GM23248 (cell line): ENCODE measurements around the gene VWA1. TPM values are rescaled to one million over a fixed set of nuclear protein-coding genes. Genes with fewer than 3 reads are reported as not detected.

Experiments used
- DNase-seq: peaks from one replicate; pipeline ENCODE4 v3.0.0-alpha.2; 2015
- H2AFZ ChIP-seq: fragments of 200-600 bp; sonication (generic); 2 replicates; pipeline ENCODE4 v1.6.1; 2016; ENCODE audit warnings: antibody characterized with exemption
- H3F3A ChIP-seq: fragments of 200-600 bp; sonication (generic); 2 replicates; pipeline ENCODE4 v1.6.1; 2016; ENCODE audit warnings: mild to moderate bottlenecking, antibody characterized with exemption, mixed run types; ENCODE audit not compliant: insufficient read depth
- H3K27ac ChIP-seq: fragments of 200-600 bp; sonication (generic); 2 replicates; pipeline ENCODE4 v1.5.1; 2016; ENCODE audit warnings: mild to moderate bottlenecking
- H3K27me3 ChIP-seq: fragments of 200-600 bp; sonication (generic); replicated peaks from 2 replicates; pipeline ENCODE4 v1.6.1; 2016; ENCODE audit warnings: mild to moderate bottlenecking; ENCODE audit not compliant: insufficient read depth
- H3K36me3 ChIP-seq: fragments of 200-600 bp; sonication (generic); 2 replicates; pipeline ENCODE4 v1.6.1; 2016; ENCODE audit warnings: low read depth, mild to moderate bottlenecking
- H3K4me1 ChIP-seq: fragments of 200-600 bp; sonication (generic); 2 replicates; pipeline ENCODE4 v1.6.1; 2016; ENCODE audit warnings: mild to moderate bottlenecking; ENCODE audit not compliant: insufficient read depth
- H3K4me2 ChIP-seq: fragments of 200-600 bp; sonication (generic); one replicate; pipeline ENCODE4 v1.6.1; 2016; ENCODE audit warnings: mild to moderate bottlenecking; ENCODE audit not compliant: unreplicated experiment
- H3K4me3 ChIP-seq: fragments of 200-600 bp; sonication (generic); 2 replicates; pipeline ENCODE4 v1.5.1; 2016; ENCODE audit warnings: mild to moderate bottlenecking
- H3K79me2 ChIP-seq: fragments of 200-600 bp; sonication (generic); 2 replicates; pipeline ENCODE4 v1.6.1; 2016; ENCODE audit warnings: mild to moderate bottlenecking; ENCODE audit not compliant: insufficient read depth
- H3K9ac ChIP-seq: fragments of 200-600 bp; sonication (generic); 2 replicates; pipeline ENCODE4 v1.6.1; 2016; ENCODE audit warnings: mild to moderate bottlenecking
- H3K9me2 ChIP-seq: fragments of 200-600 bp; sonication (generic); 2 replicates; pipeline ENCODE4 v1.6.1; 2016; ENCODE audit warnings: mixed run types, mild to moderate bottlenecking, moderate library complexity; ENCODE audit not compliant: insufficient read depth
- H3K9me3 ChIP-seq: fragments of 200-600 bp; sonication (generic); one replicate; pipeline ENCODE4 v1.6.1; 2017; ENCODE audit warnings: low read depth
- H4K20me1 ChIP-seq: fragments of 200-600 bp; sonication (generic); 2 replicates; pipeline ENCODE4 v1.6.0; 2016; ENCODE audit not compliant: insufficient read depth
- EZH2 ChIP-seq: fragments of 200-600 bp; sonication (generic); IDR thresholded peaks from 2 replicates; pipeline ENCODE4 v1.6.1; 2018; ENCODE audit warnings: antibody characterized with exemption, mild to moderate bottlenecking; ENCODE audit not compliant: insufficient read depth, poor library complexity, severe bottlenecking
- EZH2phosphoT487 ChIP-seq: fragments of 200-600 bp; sonication (generic); IDR thresholded peaks from 2 replicates; pipeline ENCODE4 v1.6.1; 2018; ENCODE audit warnings: antibody characterized with exemption, moderate library complexity, mild to moderate bottlenecking, low read depth; ENCODE audit not compliant: insufficient read depth
- WGBS, 2 experiments: methylation state at CpG; one replicate each; pipeline ENCODE4 v1.1.6; 2015 to 2017; ENCODE audit warnings: low lambda C conversion rate in 2 of 2, low coverage in 1 of 2; ENCODE audit errors: missing lambda C conversion rate in 2 of 2; 5-methylcytosine and 5-hydroxymethylcytosine counted together
- in situ Hi-C: fragments of 300-500 bp; cut with MboI; formaldehyde crosslinking; loops from 2 replicates; pipeline ENCODE4 v1.15.0; 2020
- polyA plus RNA-seq: library from polyadenylated mRNA; unstranded; fragments of >200 nt; fragmentation: Nextera tagmentation; extraction: Ambion mirVana; gene quantifications from 2 replicates; pipeline ENCODE4 v1.2.1, GENCODE V29; 2016
- total RNA-seq: library from RNA; depleted of rRNA; stranded (reverse); fragments of >200 nt; shearing (Covaris generic); gene quantifications from 2 replicates; pipeline ENCODE4 v1.2.3, GENCODE V29; 2014

The VWA1 gene
- total and polyA plus RNA-seq, 2 experiments from 2014 or later, result 1.3 to 1.4 TPM

GRCh38 chr1:1429671-1430073 is 5.8 kb upstream of the VWA1 start:
- Histone ChIP-seq H3F3A (0 out of 2 replicates have a peak, but pooled peaks cover 7% of the 10 kb centered on the region), H3K27me3 (no peaks in the 10 kb centered on the region), H3K79me2 (no peaks in the 10 kb centered on the region), H3K4me2 (no peak overlapping the region), H3K9ac (no peak overlapping the region), H4K20me1 (no peaks in the 10 kb centered on the region), H3K4me3 (no peak overlapping the region), H3K27ac (no peak overlapping the region), H3K9me3 (no peaks in the 10 kb centered on the region), H3K36me3 (no peaks in the 10 kb centered on the region), H3K9me2 (no peaks in the 10 kb centered on the region), H2AFZ (no peak overlapping the region), H3K4me1 (no peaks in the 10 kb centered on the region)
- 74% methylated on average over 6 of the region's 6 CpGs for WGBS, 2 experiments
- no peak for TF ChIP-seq EZH2phosphoT487
- TF ChIP-seq EZH2, result no peak
- in situ Hi-C loops, result no loop called here
- DNase-seq, result no peak

- TF ChIP-seq EZH2phosphoT487, result no peak
- no peak for TF ChIP-seq EZH2
- Histone ChIP-seq H3K27ac (no peak overlapping the region), H3K4me1 (no peaks in the 10 kb centered on the region), H3K79me2 (no peaks in the 10 kb centered on the region), H3K4me3 (no peak overlapping the region), H3K4me2 (no peak overlapping the region), H3K27me3 (no peaks in the 10 kb centered on the region), H3K36me3 (no peaks in the 10 kb centered on the region), H3K9me3 (no peaks in the 10 kb centered on the region), H3K9me2 (no peaks in the 10 kb centered on the region), H3K9ac (no peak overlapping the region), H3F3A (0 out of 2 replicates have a peak, but pooled peaks cover 7% of the 10 kb centered on the region), H4K20me1 (no peaks in the 10 kb centered on the region), H2AFZ (no peak overlapping the region)
- in situ Hi-C loops, result no loop called here
- DNase-seq, result peak; percentile 27
- WGBS, 2 experiments, result 45 to 52% methylated on average over 31 to 35 of the region's 35 CpGs
Observed at GRCh38 chr1:1430114-1430982, 5.1 kb upstream of the VWA1 start.

GRCh38 chr1:1430992-1431844 is 4.3 kb upstream of the VWA1 start:
- Histone ChIP-seq H3K27ac (no peak overlapping the region), H3K79me2 (no peaks in the 10 kb centered on the region), H3K9me3 (no peaks in the 10 kb centered on the region), H3K36me3 (no peaks in the 10 kb centered on the region), H2AFZ (no peak overlapping the region), H4K20me1 (no peaks in the 10 kb centered on the region), H3K4me3 (no peak overlapping the region), H3F3A (0 out of 2 replicates have a peak, but pooled peaks cover 7% of the 10 kb centered on the region), H3K4me2 (no peak overlapping the region), H3K4me1 (no peaks in the 10 kb centered on the region), H3K9me2 (no peaks in the 10 kb centered on the region), H3K27me3 (no peaks in the 10 kb centered on the region), H3K9ac (no peak overlapping the region)
- no peak for DNase-seq
- in situ Hi-C loops, result no loop called here
- no peak for TF ChIP-seq EZH2
- TF ChIP-seq EZH2phosphoT487, result no peak
- WGBS, 2 experiments, result 71 to 78% methylated on average over 11 to 18 of the region's 18 CpGs

GRCh38 chr1:1431845-1432273 is 3.6 kb upstream of the VWA1 start:
- Histone ChIP-seq H4K20me1 (no peaks in the 10 kb centered on the region), H3K4me3 (no peak overlapping the region), H3K36me3 (no peaks in the 10 kb centered on the region), H3F3A (0 out of 2 replicates have a peak, but pooled peaks cover 7% of the 10 kb centered on the region), H3K27me3 (no peaks in the 10 kb centered on the region), H3K9me2 (no peaks in the 10 kb centered on the region), H3K27ac (no peak overlapping the region), H3K4me2 (no peak overlapping the region), H3K9ac (no peak overlapping the region), H3K9me3 (no peaks in the 10 kb centered on the region), H2AFZ (no peak overlapping the region), H3K4me1 (no peaks in the 10 kb centered on the region), H3K79me2 (no peaks in the 10 kb centered on the region)
- WGBS, 2 experiments, result 66 to 67% methylated on average over 5 of the region's 5 CpGs
- in situ Hi-C loops, result no loop called here
- no peak for DNase-seq
- no peak for TF ChIP-seq EZH2
- no peak for TF ChIP-seq EZH2phosphoT487
